Measurements from ENCODE around the gene C16orf86.

C16orf86 gene

GRCh38 chr16:67647681-67648080 is 18.9 kb upstream of the C16orf86 start:
- no peaks in the 10 kb centered on the region for H3K36me3 ChIP-seq (replicated peaks; ENCODE audit: insufficient read depth, low read length)
- no peaks in the 10 kb centered on the region for H3K9me2 ChIP-seq (replicated peaks; ENCODE audit: insufficient read depth, low read length)
- no peak overlapping the region for H2AFZ ChIP-seq (ENCODE audit: low read length)
- TF ChIP-seq, protein P1, sequence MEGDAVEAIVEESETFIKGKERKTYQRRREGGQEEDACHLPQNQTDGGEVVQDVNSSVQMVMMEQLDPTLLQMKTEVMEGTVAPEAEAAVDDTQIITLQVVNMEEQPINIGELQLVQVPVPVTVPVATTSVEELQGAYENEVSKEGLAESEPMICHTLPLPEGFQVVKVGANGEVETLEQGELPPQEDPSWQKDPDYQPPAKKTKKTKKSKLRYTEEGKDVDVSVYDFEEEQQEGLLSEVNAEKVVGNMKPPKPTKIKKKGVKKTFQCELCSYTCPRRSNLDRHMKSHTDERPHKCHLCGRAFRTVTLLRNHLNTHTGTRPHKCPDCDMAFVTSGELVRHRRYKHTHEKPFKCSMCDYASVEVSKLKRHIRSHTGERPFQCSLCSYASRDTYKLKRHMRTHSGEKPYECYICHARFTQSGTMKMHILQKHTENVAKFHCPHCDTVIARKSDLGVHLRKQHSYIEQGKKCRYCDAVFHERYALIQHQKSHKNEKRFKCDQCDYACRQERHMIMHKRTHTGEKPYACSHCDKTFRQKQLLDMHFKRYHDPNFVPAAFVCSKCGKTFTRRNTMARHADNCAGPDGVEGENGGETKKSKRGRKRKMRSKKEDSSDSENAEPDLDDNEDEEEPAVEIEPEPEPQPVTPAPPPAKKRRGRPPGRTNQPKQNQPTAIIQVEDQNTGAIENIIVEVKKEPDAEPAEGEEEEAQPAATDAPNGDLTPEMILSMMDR (IDR thresholded peaks at IDR 0.05; ENCODE audit: low read length) = no peak
- TF ChIP-seq EZH2phosphoT487 (IDR thresholded peaks at IDR 0.05; ENCODE audit: low read length) (no peak), EZH2 (optimal IDR thresholded peaks at IDR 0.05; ENCODE audit: low read depth, low read length) (no peak)
- H3K4me3 ChIP-seq (ENCODE audit: low read length) = no peak overlapping the region
- H3K27ac ChIP-seq (ENCODE audit: low read length) = no peak overlapping the region
- no peak overlapping the region for H3K4me2 ChIP-seq (ENCODE audit: low read depth, low read length)
- H3F3A ChIP-seq (ENCODE audit: insufficient read depth, low read length) = no peaks in the 10 kb centered on the region
- DNase-seq = no peak
- no peaks in the 10 kb centered on the region for H3K27me3 ChIP-seq (replicated peaks; ENCODE audit: insufficient read depth, low read length)
- H3K9me3 ChIP-seq (replicated peaks; ENCODE audit: insufficient read depth, low read length) = no peaks in the 10 kb centered on the region
- H4K20me1 ChIP-seq (ENCODE audit: insufficient read depth, low read length) = no peaks in the 10 kb centered on the region
- peaks cover 30% of the 10 kb centered on the region for H3K79me2 ChIP-seq (ENCODE audit: low read length)
- H3K4me1 ChIP-seq (ENCODE audit: low read length) = peaks cover 8% of the 10 kb centered on the region
- H3K9ac ChIP-seq (ENCODE audit: low read length) = no peak overlapping the region

DNA sequence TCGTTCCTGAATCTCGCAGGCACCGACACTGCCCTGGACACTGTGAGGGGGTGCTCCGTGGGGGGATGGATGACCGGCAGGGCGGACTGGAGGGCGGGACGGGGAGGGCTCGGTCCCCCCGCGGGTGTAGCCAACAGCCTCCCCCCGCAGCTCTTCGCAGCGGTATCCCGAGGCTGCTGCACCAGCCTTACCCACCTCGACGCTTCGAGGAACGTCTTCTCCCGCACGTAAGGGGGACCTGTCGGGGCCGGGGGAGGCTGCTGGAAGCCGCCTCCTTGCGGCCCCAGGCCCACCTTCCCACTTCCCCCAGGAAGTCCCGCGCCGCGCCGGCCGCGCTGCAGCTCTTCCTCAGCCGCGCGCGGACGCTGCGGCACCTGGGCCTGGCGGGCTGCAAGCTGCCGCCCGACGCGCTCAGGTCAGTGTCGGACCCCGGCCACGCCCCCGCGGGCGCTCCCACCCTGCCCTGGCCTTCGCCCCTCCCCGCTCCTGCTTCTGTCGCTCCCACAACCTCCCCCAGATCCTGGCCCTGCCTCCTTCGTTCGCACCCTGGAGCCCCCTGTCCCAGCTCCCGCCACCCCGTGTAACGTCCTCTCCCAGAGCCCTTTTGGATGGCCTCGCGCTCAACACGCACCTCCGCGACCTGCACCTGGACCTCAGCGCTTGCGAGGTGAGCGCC is 18.4 kb upstream of the C16orf86 start:
- H3K9ac ChIP-seq (ENCODE audit: low read length) = no peak overlapping the region
- no peaks in the 10 kb centered on the region for H3K9me2 ChIP-seq (replicated peaks; ENCODE audit: insufficient read depth, low read length)
- H3F3A ChIP-seq (ENCODE audit: insufficient read depth, low read length) = no peaks in the 10 kb centered on the region
- H2AFZ ChIP-seq (ENCODE audit: low read length) = no peak overlapping the region
- peaks cover 8% of the 10 kb centered on the region for H3K4me1 ChIP-seq (ENCODE audit: low read length)
- no peaks in the 10 kb centered on the region for H3K36me3 ChIP-seq (replicated peaks; ENCODE audit: insufficient read depth, low read length)
- peaks cover 30% of the 10 kb centered on the region for H3K79me2 ChIP-seq (ENCODE audit: low read length)
- no peak for TF ChIP-seq EZH2phosphoT487 (IDR thresholded peaks at IDR 0.05; ENCODE audit: low read length)
- TF ChIP-seq, protein P1 (IDR thresholded peaks at IDR 0.05; ENCODE audit: low read length) = no peak
- no peak for TF ChIP-seq EZH2 (optimal IDR thresholded peaks at IDR 0.05; ENCODE audit: low read depth, low read length)
- H3K4me2 ChIP-seq (ENCODE audit: low read depth, low read length) = no peak overlapping the region
- no peaks in the 10 kb centered on the region for H3K27me3 ChIP-seq (replicated peaks; ENCODE audit: insufficient read depth, low read length)
- H3K9me3 ChIP-seq (replicated peaks; ENCODE audit: insufficient read depth, low read length) = no peaks in the 10 kb centered on the region
- H3K27ac ChIP-seq (ENCODE audit: low read length) = no peak overlapping the region
- no peak overlapping the region for H3K4me3 ChIP-seq (ENCODE audit: low read length)
- H4K20me1 ChIP-seq (ENCODE audit: insufficient read depth, low read length) = no peaks in the 10 kb centered on the region
- DNase-seq = no peak

GRCh38 chr16:67648764-67649407 is 17.7 kb upstream of the C16orf86 start:
- no peaks in the 10 kb centered on the region for H3K9me3 ChIP-seq (replicated peaks; ENCODE audit: insufficient read depth, low read length)
- H3K4me1 ChIP-seq (ENCODE audit: low read length) = peaks cover 8% of the 10 kb centered on the region
- H2AFZ ChIP-seq (ENCODE audit: low read length) = no peak overlapping the region
- no peaks in the 10 kb centered on the region for H4K20me1 ChIP-seq (ENCODE audit: insufficient read depth, low read length)
- no peaks in the 10 kb centered on the region for H3K27me3 ChIP-seq (replicated peaks; ENCODE audit: insufficient read depth, low read length)
- no peak overlapping the region for H3K4me2 ChIP-seq (ENCODE audit: low read depth, low read length)
- no peak overlapping the region for H3K4me3 ChIP-seq (ENCODE audit: low read length)
- no peak overlapping the region for H3K9ac ChIP-seq (ENCODE audit: low read length)
- TF ChIP-seq, protein P1 (IDR thresholded peaks at IDR 0.05; ENCODE audit: low read length) = no peak
- TF ChIP-seq EZH2phosphoT487 (IDR thresholded peaks at IDR 0.05; ENCODE audit: low read length) (no peak), EZH2 (optimal IDR thresholded peaks at IDR 0.05; ENCODE audit: low read depth, low read length) (no peak)
- no peak overlapping the region for H3K27ac ChIP-seq (ENCODE audit: low read length)
- H3K9me2 ChIP-seq (replicated peaks; ENCODE audit: insufficient read depth, low read length) = no peaks in the 10 kb centered on the region
- no peaks in the 10 kb centered on the region for H3K36me3 ChIP-seq (replicated peaks; ENCODE audit: insufficient read depth, low read length)
- no peak for DNase-seq
- peaks cover 30% of the 10 kb centered on the region for H3K79me2 ChIP-seq (ENCODE audit: low read length)
- H3F3A ChIP-seq (ENCODE audit: insufficient read depth, low read length) = no peaks in the 10 kb centered on the region

Measured in MM.1S (cell line).